HepG2 (cell line): ENCODE data around the gene CTSZ.

Experiments used
- ASH2L ChIP-seq: fragments of 300-600, 200-600 bp; sonication (generic); IDR thresholded peaks from 2 replicates; pipeline ENCODE4 v1.7.0; 2017; ENCODE audit warnings: low read depth, mild to moderate bottlenecking, moderate library complexity, mixed read lengths, low read length; ENCODE audit not compliant: insufficient read length
- CENPX ChIP-seq: sonication (generic); formaldehyde crosslinking; IDR thresholded peaks from 2 replicates; pipeline ENCODE4 v1.9.0; 2021; ENCODE audit warnings: mild to moderate bottlenecking, missing genetic modification reagents, moderate library complexity
- EZH2 ChIP-seq: conservative IDR thresholded peaks from 2 replicates; pipeline ENCODE4 v1.6.1; 2012; ENCODE audit warnings: mild to moderate bottlenecking, low read depth, low read length, moderate library complexity
- MAFF ChIP-seq: IDR thresholded peaks from 2 replicates; pipeline ENCODE4 v1.6.1; 2011; ENCODE audit warnings: low read depth, low read length, improper control_type of control experiment
- POLR2A ChIP-seq, 2 experiments: IDR thresholded peaks; 2 replicates each; pipeline ENCODE4 v1.6.1; 2011; ENCODE audit warnings: low read depth in 2 of 2, low read length in 2 of 2, mild to moderate bottlenecking in 1 of 2, moderate library complexity in 1 of 2; ENCODE audit not compliant: insufficient read depth in 1 of 2
- SRF ChIP-seq: IDR thresholded peaks from 2 replicates; pipeline ENCODE4 v1.6.1; 2011; ENCODE audit warnings: mild to moderate bottlenecking, low read depth, low read length, moderate library complexity
- ZFP62 ChIP-seq: sonication (generic); formaldehyde crosslinking; IDR thresholded peaks from 2 replicates; pipeline ENCODE4 v1.4.0; 2020; ENCODE audit warnings: missing genetic modification reagents
- ZNF816 ChIP-seq: sonication (generic); formaldehyde crosslinking; IDR thresholded peaks from 2 replicates; pipeline ENCODE4 v1.8.0; 2022; ENCODE audit warnings: missing genetic modification reagents, mild to moderate bottlenecking, borderline replicate concordance
- ZNF839 ChIP-seq: sonication (generic); formaldehyde crosslinking; IDR thresholded peaks from 2 replicates; pipeline ENCODE4 v1.4.0; 2020; ENCODE audit warnings: missing genetic modification reagents, mild to moderate bottlenecking, borderline replicate concordance
- TF ChIP-seq, protein P1 (sequence below): IDR thresholded peaks from 2 replicates; pipeline ENCODE4 v1.4.0; 2020; ENCODE audit warnings: mild to moderate bottlenecking, missing genetic modification reagents
- TF ChIP-seq, protein P2 (sequence below): sonication (generic); formaldehyde crosslinking; IDR thresholded peaks from 2 replicates; pipeline ENCODE4 v1.5.0; 2020; ENCODE audit warnings: mild to moderate bottlenecking, missing genetic modification reagents
- TF ChIP-seq, protein P3 (sequence below): sonication (generic); formaldehyde crosslinking; IDR thresholded peaks from 2 replicates; pipeline ENCODE4 v1.5.0; 2020; ENCODE audit warnings: mild to moderate bottlenecking, missing genetic modification reagents, moderate library complexity
- TF ChIP-seq, protein P4 (sequence below): sonication (generic); formaldehyde crosslinking; IDR thresholded peaks from 2 replicates; pipeline ENCODE4 v1.5.1; 2020; ENCODE audit warnings: mild to moderate bottlenecking, missing genetic modification reagents

DNA sequence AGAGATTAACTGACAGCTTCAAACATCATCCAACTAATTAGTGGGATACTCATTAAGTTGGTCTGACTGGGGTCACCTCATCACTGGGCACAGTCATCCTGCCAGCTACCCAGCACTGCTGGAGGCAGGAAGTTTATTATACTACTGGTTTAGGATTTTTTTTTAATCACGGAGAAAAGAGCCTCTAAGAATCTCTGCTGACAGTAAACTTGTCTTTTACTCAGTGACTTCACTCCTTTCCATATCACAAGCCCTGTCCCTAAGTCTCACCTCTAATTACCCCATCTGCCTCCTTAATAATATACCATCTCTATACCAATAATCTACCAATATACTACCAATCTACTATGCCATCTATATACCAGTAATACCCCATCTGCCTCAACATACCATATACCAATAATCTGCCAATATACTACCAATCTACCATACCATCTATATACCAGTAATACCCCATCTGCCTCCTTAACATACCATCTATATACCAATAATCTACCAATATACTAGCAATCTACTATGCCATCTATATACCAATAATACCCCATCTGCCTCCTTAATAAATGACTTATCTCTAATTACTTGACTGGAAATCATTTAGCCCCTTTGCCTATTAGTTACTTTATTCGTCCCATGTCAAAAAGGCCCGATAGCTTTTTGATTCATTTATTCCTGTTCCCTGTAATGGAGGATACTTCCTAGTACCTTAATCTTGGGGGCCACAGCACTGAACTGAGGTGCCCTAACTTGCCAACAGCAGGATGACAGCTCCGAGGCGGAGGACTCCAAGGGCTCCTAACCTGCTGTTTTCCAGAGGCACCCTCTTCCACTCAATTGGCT is 20.1 kb upstream of the CTSZ start:
- no peak for TF ChIP-seq ZFP62 (CRISPR knock-in tag)
- no peak for TF ChIP-seq ASH2L
- TF ChIP-seq, protein P1, sequence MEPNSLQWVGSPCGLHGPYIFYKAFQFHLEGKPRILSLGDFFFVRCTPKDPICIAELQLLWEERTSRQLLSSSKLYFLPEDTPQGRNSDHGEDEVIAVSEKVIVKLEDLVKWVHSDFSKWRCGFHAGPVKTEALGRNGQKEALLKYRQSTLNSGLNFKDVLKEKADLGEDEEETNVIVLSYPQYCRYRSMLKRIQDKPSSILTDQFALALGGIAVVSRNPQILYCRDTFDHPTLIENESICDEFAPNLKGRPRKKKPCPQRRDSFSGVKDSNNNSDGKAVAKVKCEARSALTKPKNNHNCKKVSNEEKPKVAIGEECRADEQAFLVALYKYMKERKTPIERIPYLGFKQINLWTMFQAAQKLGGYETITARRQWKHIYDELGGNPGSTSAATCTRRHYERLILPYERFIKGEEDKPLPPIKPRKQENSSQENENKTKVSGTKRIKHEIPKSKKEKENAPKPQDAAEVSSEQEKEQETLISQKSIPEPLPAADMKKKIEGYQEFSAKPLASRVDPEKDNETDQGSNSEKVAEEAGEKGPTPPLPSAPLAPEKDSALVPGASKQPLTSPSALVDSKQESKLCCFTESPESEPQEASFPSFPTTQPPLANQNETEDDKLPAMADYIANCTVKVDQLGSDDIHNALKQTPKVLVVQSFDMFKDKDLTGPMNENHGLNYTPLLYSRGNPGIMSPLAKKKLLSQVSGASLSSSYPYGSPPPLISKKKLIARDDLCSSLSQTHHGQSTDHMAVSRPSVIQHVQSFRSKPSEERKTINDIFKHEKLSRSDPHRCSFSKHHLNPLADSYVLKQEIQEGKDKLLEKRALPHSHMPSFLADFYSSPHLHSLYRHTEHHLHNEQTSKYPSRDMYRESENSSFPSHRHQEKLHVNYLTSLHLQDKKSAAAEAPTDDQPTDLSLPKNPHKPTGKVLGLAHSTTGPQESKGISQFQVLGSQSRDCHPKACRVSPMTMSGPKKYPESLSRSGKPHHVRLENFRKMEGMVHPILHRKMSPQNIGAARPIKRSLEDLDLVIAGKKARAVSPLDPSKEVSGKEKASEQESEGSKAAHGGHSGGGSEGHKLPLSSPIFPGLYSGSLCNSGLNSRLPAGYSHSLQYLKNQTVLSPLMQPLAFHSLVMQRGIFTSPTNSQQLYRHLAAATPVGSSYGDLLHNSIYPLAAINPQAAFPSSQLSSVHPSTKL = no peak
- TF ChIP-seq ZNF816 (CRISPR knock-in tag) = no peak
- no peak for TF ChIP-seq CENPX
- TF ChIP-seq SRF = no peak
- TF ChIP-seq, protein P2, sequence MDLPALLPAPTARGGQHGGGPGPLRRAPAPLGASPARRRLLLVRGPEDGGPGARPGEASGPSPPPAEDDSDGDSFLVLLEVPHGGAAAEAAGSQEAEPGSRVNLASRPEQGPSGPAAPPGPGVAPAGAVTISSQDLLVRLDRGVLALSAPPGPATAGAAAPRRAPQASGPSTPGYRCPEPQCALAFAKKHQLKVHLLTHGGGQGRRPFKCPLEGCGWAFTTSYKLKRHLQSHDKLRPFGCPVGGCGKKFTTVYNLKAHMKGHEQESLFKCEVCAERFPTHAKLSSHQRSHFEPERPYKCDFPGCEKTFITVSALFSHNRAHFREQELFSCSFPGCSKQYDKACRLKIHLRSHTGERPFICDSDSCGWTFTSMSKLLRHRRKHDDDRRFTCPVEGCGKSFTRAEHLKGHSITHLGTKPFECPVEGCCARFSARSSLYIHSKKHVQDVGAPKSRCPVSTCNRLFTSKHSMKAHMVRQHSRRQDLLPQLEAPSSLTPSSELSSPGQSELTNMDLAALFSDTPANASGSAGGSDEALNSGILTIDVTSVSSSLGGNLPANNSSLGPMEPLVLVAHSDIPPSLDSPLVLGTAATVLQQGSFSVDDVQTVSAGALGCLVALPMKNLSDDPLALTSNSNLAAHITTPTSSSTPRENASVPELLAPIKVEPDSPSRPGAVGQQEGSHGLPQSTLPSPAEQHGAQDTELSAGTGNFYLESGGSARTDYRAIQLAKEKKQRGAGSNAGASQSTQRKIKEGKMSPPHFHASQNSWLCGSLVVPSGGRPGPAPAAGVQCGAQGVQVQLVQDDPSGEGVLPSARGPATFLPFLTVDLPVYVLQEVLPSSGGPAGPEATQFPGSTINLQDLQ (CRISPR knock-in tag) = no peak
- no peak for TF ChIP-seq MAFF
- no peak for TF ChIP-seq POLR2A (IDR thresholded peaks at IDR 0.05; ENCODE audit: insufficient read depth in 1 of 2, low read depth in 2 of 2, low read length in 2 of 2)
- TF ChIP-seq, protein P3, sequence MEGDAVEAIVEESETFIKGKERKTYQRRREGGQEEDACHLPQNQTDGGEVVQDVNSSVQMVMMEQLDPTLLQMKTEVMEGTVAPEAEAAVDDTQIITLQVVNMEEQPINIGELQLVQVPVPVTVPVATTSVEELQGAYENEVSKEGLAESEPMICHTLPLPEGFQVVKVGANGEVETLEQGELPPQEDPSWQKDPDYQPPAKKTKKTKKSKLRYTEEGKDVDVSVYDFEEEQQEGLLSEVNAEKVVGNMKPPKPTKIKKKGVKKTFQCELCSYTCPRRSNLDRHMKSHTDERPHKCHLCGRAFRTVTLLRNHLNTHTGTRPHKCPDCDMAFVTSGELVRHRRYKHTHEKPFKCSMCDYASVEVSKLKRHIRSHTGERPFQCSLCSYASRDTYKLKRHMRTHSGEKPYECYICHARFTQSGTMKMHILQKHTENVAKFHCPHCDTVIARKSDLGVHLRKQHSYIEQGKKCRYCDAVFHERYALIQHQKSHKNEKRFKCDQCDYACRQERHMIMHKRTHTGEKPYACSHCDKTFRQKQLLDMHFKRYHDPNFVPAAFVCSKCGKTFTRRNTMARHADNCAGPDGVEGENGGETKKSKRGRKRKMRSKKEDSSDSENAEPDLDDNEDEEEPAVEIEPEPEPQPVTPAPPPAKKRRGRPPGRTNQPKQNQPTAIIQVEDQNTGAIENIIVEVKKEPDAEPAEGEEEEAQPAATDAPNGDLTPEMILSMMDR = no peak
- TF ChIP-seq, protein P4, sequence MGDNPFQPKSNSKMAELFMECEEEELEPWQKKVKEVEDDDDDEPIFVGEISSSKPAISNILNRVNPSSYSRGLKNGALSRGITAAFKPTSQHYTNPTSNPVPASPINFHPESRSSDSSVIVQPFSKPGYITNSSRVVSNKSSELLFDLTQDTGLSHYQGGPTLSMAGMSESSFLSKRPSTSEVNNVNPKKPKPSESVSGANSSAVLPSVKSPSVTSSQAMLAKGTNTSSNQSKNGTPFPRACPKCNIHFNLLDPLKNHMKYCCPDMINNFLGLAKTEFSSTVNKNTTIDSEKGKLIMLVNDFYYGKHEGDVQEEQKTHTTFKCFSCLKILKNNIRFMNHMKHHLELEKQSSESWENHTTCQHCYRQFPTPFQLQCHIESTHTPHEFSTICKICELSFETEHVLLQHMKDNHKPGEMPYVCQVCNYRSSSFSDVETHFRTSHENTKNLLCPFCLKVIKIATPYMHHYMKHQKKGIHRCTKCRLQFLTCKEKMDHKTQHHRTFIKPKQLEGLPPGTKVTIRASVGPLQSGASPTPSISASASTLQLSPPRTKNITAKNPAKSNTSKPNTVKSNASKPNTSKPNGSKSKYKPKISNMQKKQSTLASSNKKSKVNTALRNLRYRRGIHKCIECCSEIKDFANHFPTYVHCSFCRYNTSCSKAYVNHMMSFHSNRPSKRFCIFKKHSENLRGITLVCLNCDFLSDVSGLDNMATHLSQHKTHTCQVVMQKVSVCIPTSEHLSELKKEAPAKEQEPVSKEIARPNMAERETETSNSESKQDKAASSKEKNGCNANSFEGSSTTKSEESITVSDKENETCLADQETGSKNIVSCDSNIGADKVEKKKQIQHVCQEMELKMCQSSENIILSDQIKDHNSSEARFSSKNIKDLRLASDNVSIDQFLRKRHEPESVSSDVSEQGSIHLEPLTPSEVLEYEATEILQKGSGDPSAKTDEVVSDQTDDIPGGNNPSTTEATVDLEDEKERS (CRISPR knock-in tag) = no peak
- no peak for TF ChIP-seq EZH2
- no peak for TF ChIP-seq ZNF839 (CRISPR knock-in tag)
